Right cardiac atrium (tissue), 5 donors: ENCODE measurements around the gene PLK3. TPM values are rescaled to one million over a fixed set of nuclear protein-coding genes. Genes with fewer than 3 reads are reported as not detected.
A peak's percentile ranks its signal among the peaks of the same experiment; 100 is the strongest.
"Not testable (repeated sequence)": the region's sequence is repeated elsewhere in the genome, so short reads cannot be mapped to it uniquely, and the experiment has no call there.

ENCODE experiments used
- ATAC-seq, 2 donors: fragments of 200-7000 bp; cut with Tn5 transposase; one replicate each; pipeline versions ENCODE4 v1.8.0 to v1.9.1; 2020; ENCODE audit warnings: moderate library complexity in 2 of 2, mild to moderate bottlenecking in 1 of 2
- DNase-seq, 3 donors: peaks; one replicate each; pipeline ENCODE4 v3.0.0-alpha.2; 2020
- H3K27ac ChIP-seq: one replicate; pipeline ENCODE4 v1.5.1; 2013; ENCODE audit warnings: mild to moderate bottlenecking, low read length, control low read depth, moderate library complexity
- H3K27me3 ChIP-seq: one replicate; pipeline ENCODE4 v1.6.1; 2013; ENCODE audit not compliant: control insufficient read depth, insufficient read depth
- H3K4me1 ChIP-seq: one replicate; pipeline ENCODE4 v1.6.1; 2013; ENCODE audit warnings: low read length; ENCODE audit not compliant: control insufficient read depth, insufficient read depth
- H3K4me3 ChIP-seq: one replicate; pipeline ENCODE4 v1.5.1; 2013; ENCODE audit warnings: low read length, control low read depth
- H3K9me3 ChIP-seq: one replicate; pipeline ENCODE4 v1.6.1; 2013; ENCODE audit warnings: low read length; ENCODE audit not compliant: control insufficient read depth
- WGBS: extraction: QIAGEN DNeasy Blood & Tissue Kit; methylation state at CpG from one replicate; pipeline ENCODE4 v1.1.7; 2013; 5-methylcytosine and 5-hydroxymethylcytosine counted together
- intact Hi-C, 4 donors: fragments of 100-400 bp; cut with DNase I; formaldehyde crosslinking; loops; one replicate each; pipeline versions ENCODE4 v1.11.0 to v1.14.0; 2022 to 2023
- polyA plus RNA-seq: library from polyadenylated mRNA; stranded (reverse); fragments of 200-250 nt; gene quantifications from one replicate; pipeline ENCODE4 v1.2.3, GENCODE V29; 2013
- total RNA-seq, 4 donors: library from RNA; stranded (reverse); fragmentation: NEBNext Ultra II Directional; extraction: Animal tissue kit (Norgen Biotek cat#: 25700); gene quantifications; one replicate each; pipeline ENCODE4 v1.2.1, GENCODE V29; 2021
- donor health status: healthy with polysubstance abuse.
- donor health status: DM: no; HTN: yes; CAD: no.
- donor health status: DM: no; HTN: no; CAD: no.
- donor health status: DM: no; HTN: yes; CAD: no; lungs with severe emphysema.
- donor health status: DM: yes; HTN: yes; CAD: no.

The PLK3 gene
- total and polyA plus RNA-seq, 5 donors: 6.0 to 11.4 (median 8.2) TPM

DNA sequence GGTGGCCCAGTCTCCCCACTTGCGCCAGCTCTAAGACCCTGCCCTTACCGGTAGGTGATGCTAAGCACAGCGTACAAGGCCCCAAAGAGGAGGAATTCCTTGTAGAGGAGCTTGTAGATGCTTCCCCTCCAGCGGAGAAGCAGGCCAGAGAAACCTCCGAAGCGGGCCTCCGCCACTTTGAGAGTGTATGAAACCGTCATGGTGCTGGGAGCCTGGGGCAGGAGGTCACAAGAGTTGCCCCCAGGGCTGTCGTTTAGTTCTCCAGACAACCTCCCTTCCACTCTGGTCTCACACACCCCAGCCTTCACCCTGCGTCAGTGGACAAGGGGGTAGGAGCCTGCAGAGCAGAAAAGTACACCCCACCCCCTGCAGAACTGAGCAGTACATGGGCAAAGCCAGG is 12.7 kb upstream of the PLK3 start:
- no peak for ATAC-seq

DNA sequence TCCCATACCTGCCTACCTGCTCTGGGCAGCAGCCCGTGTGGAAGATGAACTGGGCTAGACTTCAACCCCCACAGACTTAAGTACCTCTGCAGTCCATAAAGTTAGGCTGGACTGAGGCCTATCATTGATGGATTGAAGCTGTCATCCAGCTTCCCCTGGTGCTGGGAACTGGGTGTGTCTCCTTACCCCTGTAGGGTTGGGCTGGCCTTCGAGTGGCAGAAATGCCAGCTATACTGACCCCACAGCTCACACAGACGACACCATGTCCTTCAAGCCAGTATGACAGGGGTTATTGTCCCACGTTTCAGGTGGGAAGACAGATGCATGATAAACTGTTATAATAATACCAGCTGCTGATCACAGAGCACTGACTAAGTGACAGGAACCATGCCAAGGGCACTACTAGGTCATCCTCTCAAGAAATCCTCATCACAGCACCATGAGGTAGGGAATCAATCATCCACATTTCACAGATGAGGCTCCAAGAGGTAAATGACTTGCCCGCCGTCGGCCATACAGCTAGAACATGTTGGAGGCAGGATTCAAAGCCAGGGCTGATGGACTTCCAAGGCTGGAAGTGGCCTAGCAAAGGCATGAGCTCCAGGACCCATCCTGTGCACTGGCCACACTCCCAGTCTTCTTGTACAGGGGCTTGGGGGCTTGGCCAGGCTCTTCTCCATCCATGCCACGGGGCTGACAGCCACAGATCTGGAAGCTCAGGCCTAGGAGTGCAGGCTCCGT is 11.9 kb upstream of the PLK3 start, which contains the start of gene BEST4:
BEST4 (minus strand) TSS at position 51 of the 741 bp plus-strand sequence. CDS start 465 bp downstream, outside the sequence.
- intact Hi-C loops: loop anchor here in 2 of 4 donors (5.0 to 10.0 kb wide), 2 partner anchors 47 to 49 kb away; no protein-coding TSS in a partner anchor
- Histone ChIP-seq H3K27me3 (no peaks in the 10 kb centered on the region), H3K4me3 (no peak within 1 kb of the TSS), H3K9me3 (no peaks in the 10 kb centered on the region), H3K4me1 (peaks cover 2% of the 10 kb centered on the region), H3K27ac (no peak within 1 kb of the TSS)
- DNase-seq (peak; percentile 10 to 28 (median 17)), ATAC-seq (no peak)
- WGBS: 82% methylated on average over 9 of the region's 9 CpGs

More for the DNA sequence above, 12.7 kb upstream of the PLK3 start:
- Histone ChIP-seq H3K4me1 (peaks cover 2% of the 10 kb centered on the region), H3K4me3 (no peak overlapping the region), H3K27ac (no peak overlapping the region), H3K27me3 (no peaks in the 10 kb centered on the region), H3K9me3 (no peaks in the 10 kb centered on the region)
- peak in 1 of 3 donors; percentile 13 for DNase-seq
- intact Hi-C loops: loop anchor here in 2 of 4 donors (5.0 to 10.0 kb wide), 2 partner anchors 47 to 50 kb away; no protein-coding TSS in a partner anchor
- 93% methylated on average over 10 of the region's 10 CpGs for WGBS

DNA sequence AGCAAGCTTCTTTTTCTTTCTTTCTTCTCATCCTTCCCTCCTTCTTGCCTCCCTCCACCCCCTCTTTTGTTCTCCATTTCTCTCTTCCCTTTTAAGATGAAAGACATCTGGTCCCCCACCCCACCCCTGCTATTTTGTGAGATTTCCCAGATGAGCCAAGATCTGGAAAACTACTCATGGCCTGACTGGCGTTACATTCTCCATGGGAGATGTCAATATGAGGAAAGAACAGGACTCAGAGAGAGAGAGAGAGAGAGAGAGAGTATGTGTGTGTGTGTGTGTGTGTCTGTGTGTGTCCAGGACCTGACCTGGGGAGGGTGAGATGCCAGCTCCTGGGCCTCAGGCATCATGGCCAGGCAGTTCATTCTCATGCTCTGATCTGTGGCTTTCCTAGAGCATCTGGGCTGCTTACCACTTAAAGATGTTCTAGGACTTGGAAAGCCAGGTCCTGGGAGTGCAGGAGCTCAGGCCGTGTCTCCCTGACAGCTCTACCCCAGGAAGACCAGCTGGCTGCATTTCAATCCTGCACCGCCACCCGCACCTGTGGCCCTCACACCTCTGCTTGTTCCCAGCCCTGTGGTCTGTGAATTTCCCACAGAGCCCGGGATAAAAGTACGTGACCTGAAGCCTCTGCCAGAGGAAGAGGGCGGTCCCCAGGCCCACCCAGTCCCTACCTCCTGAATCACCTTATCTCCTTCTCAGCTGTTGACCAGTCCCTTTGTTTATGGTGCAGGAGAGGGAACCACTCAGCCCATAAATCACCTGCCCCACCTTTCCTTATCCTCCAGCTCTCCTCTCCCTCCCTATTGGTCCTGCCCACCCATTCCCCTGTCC is 9.0 kb upstream of the PLK3 start:
- DNase-seq: peak in 2 of 3 donors; percentile 11 to 30
- no peaks in the 10 kb centered on the region for H3K9me3 ChIP-seq
- no peak for ATAC-seq

DNA sequence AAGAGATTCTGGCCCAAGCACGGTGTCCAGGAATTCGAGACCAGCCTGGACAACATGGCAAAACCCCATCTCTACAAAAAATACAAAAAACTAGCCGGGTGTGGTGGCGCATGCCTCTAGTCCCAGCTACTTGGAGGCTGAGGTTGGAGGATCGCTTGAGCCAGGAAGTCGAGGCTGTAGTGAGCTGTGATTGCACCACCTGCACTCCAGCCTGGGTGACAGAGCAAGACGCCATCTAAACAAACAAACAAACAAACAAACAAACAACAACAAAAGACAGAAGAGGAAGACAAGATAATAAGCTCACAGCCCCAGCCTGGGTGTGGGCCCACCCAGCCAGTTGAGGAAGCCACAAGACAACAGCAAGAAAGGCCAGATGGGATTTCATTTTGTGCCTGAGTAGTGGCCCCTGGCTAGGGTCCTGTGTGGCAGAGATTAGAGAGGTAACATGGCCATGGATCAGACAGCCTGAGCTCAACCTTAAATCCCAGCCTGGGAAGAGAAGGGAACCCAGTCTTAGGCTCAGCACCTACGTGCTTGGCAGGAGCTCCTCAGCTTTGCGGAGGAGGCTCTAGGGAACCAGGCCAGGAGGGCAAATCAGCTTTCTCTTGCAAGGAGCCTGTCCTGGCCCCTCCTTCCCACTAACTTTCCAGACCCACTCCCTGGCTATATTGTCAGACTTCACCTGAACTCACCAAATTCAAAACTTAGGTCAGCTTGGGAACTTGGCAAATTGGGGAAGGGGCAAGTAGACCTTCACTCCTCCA is 7.3 kb upstream of the PLK3 start:
- ATAC-seq (peak in 1 of 2 donors; percentile 4), DNase-seq (peak in 2 of 3 donors; percentile 25 to 26)
- Histone ChIP-seq H3K27me3 (no peaks in the 10 kb centered on the region), H3K27ac (no peak overlapping the region), H3K9me3 (no peaks in the 10 kb centered on the region), H3K4me3 (no peak overlapping the region), H3K4me1 (no peaks in the 10 kb centered on the region)
- WGBS: 90% methylated on average over 9 of the region's 9 CpGs
- intact Hi-C loops: no loop called here

More for the DNA sequence above, 9.0 kb upstream of the PLK3 start:
- no peak overlapping the region for H3K4me3 ChIP-seq
- no peak overlapping the region for H3K27ac ChIP-seq
- intact Hi-C loops: no loop called here
- no peaks in the 10 kb centered on the region for H3K27me3 ChIP-seq
- WGBS: 68% methylated on average over 7 of the region's 7 CpGs
- H3K4me1 ChIP-seq: no peaks in the 10 kb centered on the region

DNA sequence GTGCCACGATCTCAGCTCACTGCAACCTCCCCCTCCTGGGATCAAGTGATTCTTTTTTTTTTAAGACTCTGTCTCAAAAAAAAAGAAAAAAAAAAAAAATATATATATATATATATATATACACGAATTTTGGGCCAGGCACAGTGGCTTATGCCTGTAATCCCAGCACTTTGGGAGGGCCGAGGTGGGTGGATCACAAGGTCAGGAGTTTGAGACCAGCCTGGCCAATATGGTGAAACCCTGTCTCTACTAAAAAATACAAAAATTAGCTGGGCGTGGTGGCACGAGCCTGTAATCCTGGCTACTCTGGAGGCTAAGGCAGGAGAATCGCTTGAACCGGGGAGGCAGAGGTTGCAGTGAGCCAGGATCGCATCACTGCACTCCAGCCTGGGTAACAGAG is 2.3 kb upstream of the PLK3 start:
- H3K27me3 ChIP-seq, H3K27ac ChIP-seq, H3K4me3 ChIP-seq, H3K9me3 ChIP-seq, ATAC-seq: not testable (repeated sequence)
- intact Hi-C loops: loop anchor here in 1 of 4 donors (5.0 kb wide), 1 partner anchor 34 kb away; no protein-coding TSS in a partner anchor
- peaks cover 10% of the 10 kb centered on the region for H3K4me1 ChIP-seq
- WGBS: 78% methylated on average over 8 of the region's 8 CpGs
- DNase-seq: peak in 2 of 3 donors; percentile 18 to 28

DNA sequence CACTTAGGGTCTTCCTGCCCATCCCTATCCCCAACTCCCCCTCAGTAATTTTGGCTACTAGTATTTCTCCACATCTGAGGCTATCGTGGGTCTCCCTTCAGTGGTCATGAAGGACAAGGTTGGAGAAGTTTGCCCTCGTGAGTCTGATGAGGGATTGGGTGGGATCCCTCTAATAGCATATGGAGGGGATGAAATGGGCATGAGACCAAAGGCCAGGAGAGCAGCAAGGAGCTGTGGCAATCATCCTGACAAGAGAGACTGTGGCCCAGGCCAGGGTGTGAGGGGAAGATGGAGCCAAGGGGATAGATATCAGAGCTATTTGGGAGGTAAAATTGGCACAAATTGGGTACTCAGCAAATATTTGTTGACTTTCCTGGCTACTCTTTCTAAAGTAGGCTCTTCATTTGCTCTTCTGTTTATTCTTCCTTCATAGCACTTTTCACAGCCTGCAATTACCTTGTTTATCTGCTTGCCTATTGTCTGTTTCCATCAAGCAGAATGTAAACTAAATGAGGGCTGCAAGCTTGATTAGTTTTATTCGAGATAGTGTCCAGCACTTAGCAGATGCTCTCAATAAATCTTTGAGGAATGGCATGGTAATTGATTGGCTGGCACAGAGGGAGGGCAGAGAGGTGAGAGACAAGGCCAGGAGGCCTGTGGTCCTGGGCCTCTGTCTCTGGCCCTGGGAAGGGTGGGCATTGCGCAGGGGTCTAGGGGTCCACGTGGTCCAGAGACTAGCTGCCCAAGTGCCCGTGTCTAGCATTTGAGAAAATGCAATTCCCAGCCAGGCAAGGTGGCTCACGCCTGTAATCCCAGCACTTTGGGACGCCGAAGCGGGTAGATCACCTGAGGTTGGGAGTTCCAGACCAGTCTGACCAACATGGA is 1.5 kb upstream of the PLK3 start:
- peak; percentile 15 to 53 (median 49) for DNase-seq

DNA sequence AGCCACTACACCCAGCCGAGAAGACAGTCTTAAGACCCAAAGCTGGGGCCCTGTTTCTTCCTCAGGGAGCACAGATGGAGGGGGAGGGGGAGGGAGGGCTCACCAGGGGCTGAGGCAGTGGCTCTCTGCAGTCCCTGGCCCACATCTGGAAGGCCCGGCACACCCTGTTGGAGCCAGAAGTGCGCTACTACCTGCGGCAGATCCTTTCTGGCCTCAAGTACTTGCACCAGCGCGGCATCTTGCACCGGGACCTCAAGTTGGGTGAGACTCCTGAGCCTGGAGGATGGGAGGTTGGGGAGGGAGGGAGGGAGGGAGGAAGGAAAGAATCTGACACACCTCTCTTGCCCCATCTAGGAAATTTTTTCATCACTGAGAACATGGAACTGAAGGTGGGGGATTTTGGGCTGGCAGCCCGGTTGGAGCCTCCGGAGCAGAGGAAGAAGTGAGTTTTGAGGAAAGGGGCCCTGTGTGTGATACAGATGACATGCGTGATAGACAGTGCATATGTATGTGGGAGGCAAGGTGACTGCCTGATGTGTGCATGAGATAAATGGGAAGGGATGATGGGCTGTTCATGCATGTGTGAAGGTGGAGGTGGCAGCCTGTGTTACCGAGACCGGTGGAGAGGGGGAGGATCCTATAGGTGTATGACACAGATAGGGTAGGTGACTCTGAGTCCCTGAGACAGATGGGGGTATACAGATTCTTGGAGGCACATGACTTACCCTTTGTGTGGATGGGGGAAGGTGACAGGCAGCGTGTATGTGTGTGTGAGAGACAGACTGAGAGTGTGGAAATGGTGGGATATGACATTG is 1.5 kb downstream of the PLK3 start:
- ATAC-seq (no peak), DNase-seq (peak; percentile 34 to 74 (median 65))
- Histone ChIP-seq H3K27ac (peak overlapping the region; percentile 37), H3K9me3 (no peaks in the 10 kb centered on the region), H3K27me3 (no peaks in the 10 kb centered on the region), H3K4me3 (peak overlapping the region; percentile 28), H3K4me1 (peaks cover 15% of the 10 kb centered on the region)
- 41% methylated on average over 13 of the region's 13 CpGs for WGBS
- intact Hi-C loops: loop anchor here in 1 of 4 donors (2.0 kb wide), 1 partner anchor 17 kb away; no protein-coding TSS in a partner anchor

More for the DNA sequence above, 1.5 kb upstream of the PLK3 start:
- Histone ChIP-seq H3K4me1 (peaks cover 10% of the 10 kb centered on the region), H3K9me3 (no peaks in the 10 kb centered on the region), H3K4me3 (no peak overlapping the region), H3K27me3 (no peaks in the 10 kb centered on the region), H3K27ac (no peak overlapping the region)
- no peak for ATAC-seq
- intact Hi-C loops: loop anchor here in 1 of 4 donors (5.0 kb wide), 1 partner anchor 34 kb away; no protein-coding TSS in a partner anchor
- WGBS: 87% methylated on average over 10 of the region's 10 CpGs

DNA sequence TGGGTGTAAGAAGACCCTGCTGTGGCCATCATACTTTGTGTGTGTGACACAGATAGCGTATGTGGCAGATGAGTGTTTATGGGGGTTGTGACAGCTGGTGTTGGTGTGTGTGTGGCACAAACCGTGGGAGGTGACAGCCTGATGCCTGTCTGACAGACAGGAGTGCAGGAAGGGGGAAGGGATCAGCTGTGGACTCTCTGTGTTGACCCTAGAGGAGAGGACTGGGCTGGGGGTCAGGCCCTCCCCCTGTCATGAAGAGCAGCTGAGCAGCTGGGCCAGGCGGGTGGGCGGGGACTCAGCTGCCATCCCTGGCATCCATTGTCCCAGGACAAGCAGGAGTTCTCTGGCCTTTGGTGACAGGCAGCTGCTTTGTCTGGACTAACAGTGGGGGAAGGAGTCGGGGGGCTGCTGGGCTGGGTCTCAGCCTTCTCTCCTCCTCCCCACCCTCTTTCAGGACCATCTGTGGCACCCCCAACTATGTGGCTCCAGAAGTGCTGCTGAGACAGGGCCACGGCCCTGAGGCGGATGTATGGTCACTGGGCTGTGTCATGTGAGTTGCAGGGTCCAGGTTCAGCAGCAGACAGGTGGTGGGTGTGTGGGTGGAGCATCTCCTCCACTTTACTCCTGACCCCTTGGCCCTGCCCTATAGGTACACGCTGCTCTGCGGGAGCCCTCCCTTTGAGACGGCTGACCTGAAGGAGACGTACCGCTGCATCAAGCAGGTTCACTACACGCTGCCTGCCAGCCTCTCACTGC is 2.3 kb downstream of the PLK3 start:
- DNase-seq: peak; percentile 33 to 73 (median 70)
- Histone ChIP-seq H3K27me3 (no peaks in the 10 kb centered on the region), H3K27ac (peak overlapping the region; percentile 37), H3K9me3 (no peaks in the 10 kb centered on the region), H3K4me1 (peaks cover 22% of the 10 kb centered on the region), H3K4me3 (peak overlapping the region; percentile 28)
- intact Hi-C loops: no loop called here
- WGBS: 67% methylated on average over 13 of the region's 13 CpGs
- ATAC-seq: no peak

DNA sequence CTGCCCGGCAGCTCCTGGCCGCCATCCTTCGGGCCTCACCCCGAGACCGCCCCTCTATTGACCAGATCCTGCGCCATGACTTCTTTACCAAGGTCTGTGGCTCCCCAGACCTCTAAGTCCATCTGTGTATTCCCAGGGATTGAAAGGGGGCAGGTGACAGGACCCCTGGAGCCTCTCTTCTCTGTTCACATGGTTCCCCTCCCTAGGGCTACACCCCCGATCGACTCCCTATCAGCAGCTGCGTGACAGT is 2.8 kb downstream of the PLK3 start:
- intact Hi-C loops: no loop called here
- H3K9me3 ChIP-seq: no peaks in the 10 kb centered on the region
- no peak overlapping the region for H3K4me3 ChIP-seq
- DNase-seq (no peak), ATAC-seq (no peak)
- H3K27ac ChIP-seq: no peak overlapping the region
- H3K4me1 ChIP-seq: peaks cover 27% of the 10 kb centered on the region
- H3K27me3 ChIP-seq: no peaks in the 10 kb centered on the region
- 80% methylated on average over 9 of the region's 9 CpGs for WGBS
